Endothelial cell of umbilical vein (primary cell): ENCODE results near the gene BTBD8. TPM values are rescaled to one million over a fixed set of nuclear protein-coding genes. Genes with fewer than 3 reads are reported as not detected.

ENCODE experiments used
- BruUV-seq: library from RNA; stranded (reverse); fragments of 400-500 nt; replicated peaks from 2 replicates; lab custom pipeline; 2021; lab: Mats Ljungman, UMichigan
- CTCF ChIA-PET: fragments of 300-600, 350-600 bp; sonication (Branson Sonifier 250); formaldehyde crosslinking; loops from one replicate; lab custom pipeline; 2021; ENCODE audit warnings: antibody characterized with exemption, inconsistent platforms; lab: Charles Lee
- POLR2A ChIA-PET: fragments of 300-600, 350-600 bp; sonication (Branson Sonifier 250); formaldehyde crosslinking; loops from one replicate; lab custom pipeline; 2021; ENCODE audit warnings: antibody characterized with exemption, inconsistent platforms; lab: Charles Lee
- DNase-seq: peaks from one replicate; pipeline ENCODE4 v3.0.0-alpha.2; 2011; ENCODE audit warnings: low read depth, low spot score
- FAIRE-seq: peaks from 2 replicates; lab custom pipeline; 2011; peaks lifted over from hg19 to GRCh38; lab: Jason Lieb, UNC
- H2AFZ ChIP-seq: 2 replicates; pipeline ENCODE4 v1.6.0; 2012; ENCODE audit warnings: low read depth, low read length, control low read depth, inconsistent platforms
- H3K27ac ChIP-seq: 2 replicates; pipeline ENCODE4 v1.5.1; 2011; ENCODE audit warnings: low read depth, mild to moderate bottlenecking, control low read depth, low read length, moderate library complexity; ENCODE audit not compliant: insufficient read depth
- H3K27me3 ChIP-seq, 2 experiments: 2 replicates each; pipeline versions ENCODE4 v1.6.0 to v1.6.1; 2011; ENCODE audit warnings: low read length in 2 of 2, mixed read lengths in 1 of 2; ENCODE audit not compliant: control insufficient read depth in 2 of 2, insufficient read depth in 2 of 2
- H3K36me3 ChIP-seq, 2 experiments: 2 replicates in 1 of 2; 3 replicates in 1 of 2; pipeline ENCODE4 v1.5.1; 2011; ENCODE audit warnings: low read length in 2 of 2, mild to moderate bottlenecking in 1 of 2, moderate library complexity in 1 of 2; ENCODE audit not compliant: control insufficient read depth in 2 of 2, insufficient read depth in 2 of 2; ENCODE audit errors: extremely low read depth in 1 of 2
- H3K4me1 ChIP-seq: 3 replicates; pipeline ENCODE4 v1.5.1; 2011; ENCODE audit warnings: mild to moderate bottlenecking, low read length; ENCODE audit not compliant: control insufficient read depth, insufficient read depth; ENCODE audit errors: extremely low read depth
- H3K4me2 ChIP-seq: 2 replicates; pipeline ENCODE4 v1.6.1; 2011; ENCODE audit warnings: low read length, control low read depth, mixed read lengths; ENCODE audit not compliant: insufficient read depth
- H3K4me3 ChIP-seq, 3 experiments: fragments of 200-600 bp in 1 of 3; sonication (generic), shearing (Covaris generic) in 1 of 3; replicated peaks in 1 of 3; 2 replicates each; pipeline ENCODE4 v1.5.1; 2011 to 2016; ENCODE audit warnings: control low read depth in 3 of 3, low read length in 3 of 3, mild to moderate bottlenecking in 2 of 3, inconsistent platforms in 1 of 3, low read depth in 1 of 3, moderate library complexity in 1 of 3; ENCODE audit not compliant: insufficient read depth in 1 of 3
- H3K79me2 ChIP-seq: 2 replicates; pipeline ENCODE4 v1.6.0; 2012; ENCODE audit warnings: low read length, inconsistent platforms; ENCODE audit not compliant: control insufficient read depth, insufficient read depth
- H3K9ac ChIP-seq: replicated peaks from 2 replicates; pipeline ENCODE3; 2011; ENCODE audit warnings: low read length, control low read depth; ENCODE audit not compliant: insufficient read depth; ENCODE audit errors: extremely low read depth
- H3K9me1 ChIP-seq: replicated peaks from 3 replicates; pipeline ENCODE4 v1.6.0; 2011; ENCODE audit warnings: mild to moderate bottlenecking, low read length; ENCODE audit not compliant: control insufficient read depth, insufficient read depth; ENCODE audit errors: extremely low read depth
- H3K9me3 ChIP-seq: replicated peaks from 2 replicates; pipeline ENCODE4 v1.5.1; 2012; ENCODE audit warnings: low read length, inconsistent platforms; ENCODE audit not compliant: control insufficient read depth, insufficient read depth
- H4K20me1 ChIP-seq: replicated peaks from 2 replicates; pipeline ENCODE3; 2011; ENCODE audit warnings: mild to moderate bottlenecking, low read length; ENCODE audit not compliant: control insufficient read depth, insufficient read depth; ENCODE audit errors: extremely low read depth
- EZH2 ChIP-seq: IDR thresholded peaks from 2 replicates; pipeline ENCODE4 v1.6.1; 2012; ENCODE audit warnings: borderline replicate concordance, low read depth, mild to moderate bottlenecking, moderate library complexity, low read length, inconsistent platforms; ENCODE audit not compliant: severe bottlenecking
- FOS ChIP-seq: IDR thresholded peaks from 2 replicates; pipeline ENCODE4 v1.6.1; 2011; ENCODE audit warnings: mild to moderate bottlenecking, low read length, moderate library complexity, borderline replicate concordance; ENCODE audit not compliant: insufficient read depth
- GATA2 ChIP-seq: IDR thresholded peaks from 2 replicates; pipeline ENCODE4 v1.7.0; 2011; ENCODE audit warnings: low read depth, mild to moderate bottlenecking, moderate library complexity, mixed read lengths, low read length; ENCODE audit not compliant: insufficient read length, insufficient read depth
- JUN ChIP-seq: IDR thresholded peaks from 2 replicates; pipeline ENCODE4 v1.6.1; 2011; ENCODE audit warnings: borderline replicate concordance, low read depth; ENCODE audit not compliant: insufficient read length, insufficient read depth
- MYC ChIP-seq: IDR thresholded peaks from one replicate; pipeline ENCODE4 v1.6.1; 2011; ENCODE audit warnings: mild to moderate bottlenecking, low read depth, low read length
- POLR2A ChIP-seq: IDR thresholded peaks from 2 replicates; pipeline ENCODE4 v1.6.1; 2012; ENCODE audit warnings: low read depth, mild to moderate bottlenecking, control low read depth, low read length
- POLR2AphosphoS5 ChIP-seq: IDR thresholded peaks from 2 replicates; pipeline ENCODE4 v1.6.1; 2012; ENCODE audit warnings: low read depth, mild to moderate bottlenecking, control low read depth, low read length, moderate library complexity; ENCODE audit not compliant: insufficient read depth
- dilution Hi-C: fragments of 300-500 bp; cut with MboI; formaldehyde crosslinking; loops from one replicate; pipeline ENCODE4 v1.15.0; 2019; ENCODE audit warnings: low sequenced_read_pairs; ENCODE audit not compliant: extremely low pct_ligation_motif_present
- intact Hi-C: fragments of 100-400 bp; cut with micrococcal nuclease; formaldehyde crosslinking; loops from one replicate; pipeline ENCODE4 v1.10.0; 2022
- polyA plus RNA-seq, 4 experiments: library from polyadenylated mRNA; depleted of rRNA in 3 of 4; stranded (reverse) in 3 of 4; unstranded in 1 of 4; fragments of >200 nt; gene quantifications; 2 replicates each; pipeline versions ENCODE4 v1.2.1 to v1.2.3, GENCODE V29; 2011 to 2012; ENCODE audit warnings: missing spikeins in 1 of 4
- total RNA-seq: library from RNA; stranded (reverse); gene quantifications from 2 replicates; pipeline ENCODE4 v1.2.3, GENCODE V29; 2021
- TF ChIP-seq, protein P1 (sequence below), 2 donors: IDR thresholded peaks; 1 replicate in 1 of 2; 2 replicates in 1 of 2; pipeline ENCODE4 v1.5.1; 2011; ENCODE audit warnings: low read length in 2 of 2, mild to moderate bottlenecking in 2 of 2, moderate library complexity in 2 of 2, control low read depth in 1 of 2, inconsistent platforms in 1 of 2, low read depth in 1 of 2; ENCODE audit not compliant: insufficient read depth in 1 of 2; ENCODE audit errors: extremely low read depth in 1 of 2
- TF ChIP-seq, protein P2 (sequence below): IDR thresholded peaks from 2 replicates; pipeline ENCODE4 v1.6.1; 2011; ENCODE audit not compliant: insufficient read depth, insufficient read length

Gene BTBD8
- total and polyA plus RNA-seq, 2 donors (not counting 3 experiments of a cell fraction or from before 2014, with no cell fraction given), result 0.36 to 1.7 TPM

DNA sequence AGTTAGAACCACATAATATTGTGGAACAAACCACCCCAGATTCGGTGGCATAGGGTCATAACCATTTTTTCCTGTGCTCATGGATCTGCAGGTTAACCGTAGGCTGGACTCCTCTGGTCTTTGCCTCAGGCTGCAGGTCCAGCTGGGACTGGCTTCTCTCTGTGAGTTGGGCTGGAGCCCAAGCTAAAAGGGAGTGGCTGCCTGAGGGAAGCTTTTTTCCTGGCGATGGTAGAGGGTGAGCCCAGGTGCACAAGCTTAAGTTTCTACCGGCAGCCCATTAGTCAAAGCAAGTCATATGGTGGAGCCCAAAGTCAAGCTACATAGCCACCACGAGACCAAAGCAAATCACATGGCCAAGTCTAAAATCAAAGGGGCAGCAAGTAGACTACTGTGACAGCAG lies 36.5 kb upstream of the BTBD8 start:
- H3K9ac ChIP-seq, result no peak overlapping the region
- intact Hi-C loops, result no loop called here
- H3K27me3 ChIP-seq, result no peaks in the 10 kb centered on the region
- ChIA-PET CTCF (interaction anchor here (1.3 kb wide), 1 partner anchor 13 kb away, joined by 3 read pairs; no protein-coding TSS in a partner anchor), POLR2A (no interaction called here)
- DNase-seq, result no peak
- no peaks in the 10 kb centered on the region for H3K9me1 ChIP-seq
- no TSS peak for BruUV-seq
- no peak overlapping the region for H3K4me2 ChIP-seq
- no peaks in the 10 kb centered on the region for H3K79me2 ChIP-seq
- no peak overlapping the region for H3K4me3 ChIP-seq
- no peaks in the 10 kb centered on the region for H3K4me1 ChIP-seq
- H2AFZ ChIP-seq, result no peak overlapping the region
- no peaks in the 10 kb centered on the region for H4K20me1 ChIP-seq
- H3K9me3 ChIP-seq, result no peaks in the 10 kb centered on the region
- no peaks in the 10 kb centered on the region for H3K36me3 ChIP-seq
- TF ChIP-seq EZH2, result no peak
- dilution Hi-C loops, result no loop called here
- FAIRE-seq, result no peak
- H3K27ac ChIP-seq, result no peak overlapping the region

DNA sequence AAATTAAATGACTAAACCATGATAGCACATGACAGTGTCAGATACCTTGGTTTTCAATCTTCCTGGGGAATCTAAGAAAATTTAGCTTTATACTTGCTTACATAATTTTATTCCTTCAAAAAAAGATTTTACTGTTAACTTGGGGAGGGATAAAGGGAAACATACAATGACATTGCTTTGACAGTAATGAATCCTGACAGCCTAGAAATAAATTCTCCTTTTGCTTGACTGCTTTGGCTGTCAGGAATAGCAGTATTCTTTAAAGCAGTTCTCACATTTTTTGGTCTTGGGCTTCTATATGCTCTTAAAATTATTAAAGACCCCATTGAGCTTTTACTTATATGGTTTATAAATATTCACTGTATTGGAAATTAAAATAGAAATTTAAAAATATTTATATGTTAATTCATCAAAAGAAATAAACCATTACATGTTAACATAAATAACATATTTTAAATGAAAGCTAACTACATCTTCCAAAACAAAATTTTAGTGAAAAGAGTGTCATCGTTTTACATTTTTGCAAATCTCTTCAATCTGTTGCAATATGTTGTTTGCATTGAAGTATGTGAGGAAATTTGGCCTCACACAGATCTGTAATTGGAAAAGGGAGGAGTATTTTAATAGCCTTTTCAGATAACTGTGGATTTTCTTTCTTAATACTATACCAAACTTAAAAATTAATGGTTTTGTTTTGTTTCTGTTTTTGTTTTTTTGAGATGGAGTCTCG lies 34.2 kb upstream of the BTBD8 start:
- no peaks in the 10 kb centered on the region for H3K27me3 ChIP-seq
- H3K4me1 ChIP-seq, result peaks cover 8% of the 10 kb centered on the region
- no peak overlapping the region for H2AFZ ChIP-seq
- no peaks in the 10 kb centered on the region for H4K20me1 ChIP-seq
- no peaks in the 10 kb centered on the region for H3K79me2 ChIP-seq
- no peak overlapping the region for H3K4me3 ChIP-seq
- H3K9me3 ChIP-seq, result no peaks in the 10 kb centered on the region
- no peak for DNase-seq
- dilution Hi-C loops, result no loop called here
- ChIA-PET POLR2A (no interaction called here), CTCF (interaction anchor here (0.8 to 1.1 kb wide), 2 partner anchors 9 to 36 kb away, joined by 3 to 4 read pairs; no protein-coding TSS in a partner anchor)
- BruUV-seq, result no TSS peak
- H3K9ac ChIP-seq, result no peak overlapping the region
- no peaks in the 10 kb centered on the region for H3K36me3 ChIP-seq
- H3K27ac ChIP-seq, result no peak overlapping the region
- no peaks in the 10 kb centered on the region for H3K9me1 ChIP-seq
- TF ChIP-seq JUN (no peak), GATA2 (no peak), FOS (no peak), EZH2 (no peak), POLR2AphosphoS5 (no peak), POLR2A (no peak), MYC (no peak)
- TF ChIP-seq, protein P1, sequence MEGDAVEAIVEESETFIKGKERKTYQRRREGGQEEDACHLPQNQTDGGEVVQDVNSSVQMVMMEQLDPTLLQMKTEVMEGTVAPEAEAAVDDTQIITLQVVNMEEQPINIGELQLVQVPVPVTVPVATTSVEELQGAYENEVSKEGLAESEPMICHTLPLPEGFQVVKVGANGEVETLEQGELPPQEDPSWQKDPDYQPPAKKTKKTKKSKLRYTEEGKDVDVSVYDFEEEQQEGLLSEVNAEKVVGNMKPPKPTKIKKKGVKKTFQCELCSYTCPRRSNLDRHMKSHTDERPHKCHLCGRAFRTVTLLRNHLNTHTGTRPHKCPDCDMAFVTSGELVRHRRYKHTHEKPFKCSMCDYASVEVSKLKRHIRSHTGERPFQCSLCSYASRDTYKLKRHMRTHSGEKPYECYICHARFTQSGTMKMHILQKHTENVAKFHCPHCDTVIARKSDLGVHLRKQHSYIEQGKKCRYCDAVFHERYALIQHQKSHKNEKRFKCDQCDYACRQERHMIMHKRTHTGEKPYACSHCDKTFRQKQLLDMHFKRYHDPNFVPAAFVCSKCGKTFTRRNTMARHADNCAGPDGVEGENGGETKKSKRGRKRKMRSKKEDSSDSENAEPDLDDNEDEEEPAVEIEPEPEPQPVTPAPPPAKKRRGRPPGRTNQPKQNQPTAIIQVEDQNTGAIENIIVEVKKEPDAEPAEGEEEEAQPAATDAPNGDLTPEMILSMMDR (IDR thresholded peaks at IDR 0.05; ENCODE audit: extremely low read depth in 1 of 2, insufficient read depth in 1 of 2, low read depth in 1 of 2, low read length in 2 of 2), result no peak
- TF ChIP-seq, protein P2, sequence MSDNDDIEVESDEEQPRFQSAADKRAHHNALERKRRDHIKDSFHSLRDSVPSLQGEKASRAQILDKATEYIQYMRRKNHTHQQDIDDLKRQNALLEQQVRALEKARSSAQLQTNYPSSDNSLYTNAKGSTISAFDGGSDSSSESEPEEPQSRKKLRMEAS, result no peak
- no peak overlapping the region for H3K4me2 ChIP-seq
- no peak for FAIRE-seq
- intact Hi-C loops, result no loop called here
